ENCODE results near the gene BFSP2. TPM values are rescaled to one million over a fixed set of nuclear protein-coding genes. Genes with fewer than 3 reads are reported as not detected.
A peak's percentile ranks its signal among the peaks of the same experiment; 100 is the strongest.

The BFSP2 gene
- total RNA-seq, 1 donor from 2014 or later: not detected

GRCh38 chr3:133383175-133383574, 16.7 kb upstream of the BFSP2 start:
- no peak for DNase-seq (ENCODE audit: low read depth in 2 of 2)

DNA sequence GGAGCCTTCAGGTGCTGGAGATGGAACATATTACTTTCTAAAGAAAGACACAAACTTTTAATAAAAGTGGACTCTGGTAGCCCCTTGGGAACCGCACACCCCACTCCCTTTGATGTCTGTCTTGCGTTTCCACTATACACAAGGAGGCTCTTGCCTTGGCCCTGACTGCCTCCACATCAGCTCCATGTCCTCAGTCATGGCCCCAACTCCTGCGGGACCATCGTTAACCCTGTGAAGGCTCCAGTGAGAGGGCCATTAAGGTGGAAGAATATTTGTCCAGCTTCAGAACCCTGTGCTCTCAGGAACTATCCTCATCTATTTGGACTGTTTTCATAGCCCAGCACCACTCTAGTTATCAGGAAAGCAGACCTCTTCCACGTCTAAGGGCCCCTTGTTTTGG, 16.1 kb upstream of the BFSP2 start:
- no peak for DNase-seq (ENCODE audit: low read depth in 2 of 2)

DNA sequence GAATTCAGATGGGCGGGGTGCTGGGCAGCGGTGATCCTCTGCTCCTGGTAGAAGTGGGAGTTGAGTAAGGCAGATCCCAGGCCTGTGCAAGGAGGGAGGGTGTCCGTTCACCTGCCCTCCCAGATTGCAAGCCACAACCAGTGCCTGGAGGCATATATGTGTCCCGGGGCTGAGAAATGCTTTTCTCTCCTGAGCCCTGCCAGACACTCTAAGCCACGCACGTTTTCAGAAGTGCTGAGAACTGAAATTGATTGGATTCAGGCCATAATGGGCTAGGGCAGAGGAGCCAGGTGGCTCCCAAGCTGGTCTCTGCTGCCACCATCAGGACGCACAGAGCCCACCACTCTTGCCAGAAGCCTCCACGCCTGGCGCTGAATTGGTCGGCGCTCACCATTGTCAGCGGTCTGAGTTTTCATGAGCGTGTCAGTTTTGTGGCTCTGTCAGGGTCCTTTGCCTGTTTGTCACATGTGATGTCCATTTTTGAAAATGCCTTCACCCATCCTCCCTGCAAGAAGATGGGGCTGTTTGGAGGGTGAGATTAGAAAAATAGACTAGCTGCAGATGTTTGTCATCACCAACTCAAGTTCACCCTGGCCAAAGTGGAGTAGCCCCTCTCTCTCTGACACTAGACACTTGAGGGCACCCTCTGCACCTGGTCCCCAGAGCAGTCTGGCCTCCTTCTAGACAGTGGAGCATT, 15.4 kb upstream of the BFSP2 start:
- peak; percentile 70 to 82 for DNase-seq (ENCODE audit: low read depth in 2 of 2)

- no peak for DNase-seq (ENCODE audit: low read depth in 2 of 2)
Measured at GRCh38 chr3:133386876-133387275, 13.0 kb upstream of the BFSP2 start.

DNA sequence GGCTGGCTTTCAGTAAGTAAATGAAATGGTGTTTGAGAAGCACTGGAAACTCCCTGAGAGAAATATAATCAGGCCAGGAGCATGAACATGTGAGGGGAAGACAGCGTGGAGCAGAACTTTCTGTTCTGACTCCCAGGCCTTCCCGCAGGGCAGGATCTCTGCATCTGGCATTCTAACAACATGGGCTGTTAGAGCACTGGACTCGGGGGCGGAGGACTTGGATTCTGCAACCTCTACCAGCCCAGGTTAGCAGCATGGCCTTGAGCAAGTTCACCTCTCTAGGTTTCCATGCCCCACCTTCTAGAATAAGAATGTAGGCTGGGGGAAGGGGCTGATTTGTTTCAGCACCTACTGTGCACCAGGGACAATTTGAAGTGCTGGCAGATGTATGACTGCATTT, 12.5 kb upstream of the BFSP2 start:
- no peak for DNase-seq (ENCODE audit: low read depth in 2 of 2)

GRCh38 chr3:133388696-133389395, 11.0 kb upstream of the BFSP2 start:
- DNase-seq (ENCODE audit: low read depth in 2 of 2): no peak

GRCh38 chr3:133390715-133391114, 9.1 kb upstream of the BFSP2 start:
- DNase-seq (ENCODE audit: low read depth in 2 of 2): no peak

DNA sequence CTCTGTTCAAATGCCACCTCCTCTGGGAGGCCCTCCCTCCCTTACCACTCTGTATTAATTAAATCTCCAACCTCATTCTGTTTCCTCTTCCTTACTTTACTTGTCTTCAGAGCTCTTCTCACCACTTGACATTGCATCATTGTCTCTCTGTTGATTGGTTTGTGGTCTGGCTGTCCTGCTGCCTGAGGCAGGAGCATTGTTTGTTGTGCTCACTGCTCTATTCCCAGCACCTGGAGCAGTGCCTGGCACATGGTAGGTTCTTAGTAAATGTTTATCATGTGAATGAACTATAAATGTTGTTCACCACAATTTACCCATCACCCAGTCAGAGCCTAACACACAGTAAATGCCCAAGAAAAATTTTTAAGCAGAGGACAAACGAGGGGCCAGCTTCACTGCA, 6.7 kb upstream of the BFSP2 start:
- DNase-seq (ENCODE audit: low read depth in 2 of 2): no peak

DNA sequence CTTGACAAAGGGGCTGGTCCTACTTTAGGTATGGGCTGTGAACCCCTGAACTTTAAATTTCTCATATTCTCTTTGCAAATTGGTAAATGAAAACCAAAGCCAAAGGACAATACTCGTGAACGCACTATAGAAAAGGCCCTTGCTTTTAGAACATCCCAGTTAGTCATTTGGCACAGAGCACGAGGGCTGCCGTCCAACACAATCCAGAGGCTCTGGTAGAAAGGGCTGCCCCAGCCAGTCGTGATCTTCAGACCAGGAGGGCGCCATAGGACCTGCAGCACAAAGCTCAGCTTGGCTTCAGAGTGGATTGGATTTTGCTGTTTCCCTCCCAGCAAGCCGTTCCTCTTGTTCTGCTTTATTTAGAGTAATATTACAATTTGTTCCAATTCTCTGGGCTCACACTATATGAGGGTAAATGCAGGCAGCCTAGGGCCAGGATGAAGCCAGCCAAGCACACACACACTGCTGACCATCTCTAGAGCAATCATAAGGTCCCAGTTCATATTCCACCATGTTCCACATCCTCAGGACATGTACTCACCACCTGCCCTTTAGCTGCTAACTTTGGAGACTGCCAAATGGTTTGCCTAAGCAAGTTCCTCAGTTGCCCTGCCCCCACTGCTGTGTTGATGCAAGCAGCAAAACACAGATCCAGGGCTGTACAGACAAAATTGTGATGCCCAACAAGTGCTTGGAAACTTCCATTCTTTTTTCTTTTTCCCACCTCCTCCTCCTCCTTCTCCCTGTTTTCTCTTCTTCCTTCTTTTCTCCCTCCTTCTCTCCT, 6.0 kb upstream of the BFSP2 start:
- no peak for DNase-seq (ENCODE audit: low read depth in 2 of 2)

DNA sequence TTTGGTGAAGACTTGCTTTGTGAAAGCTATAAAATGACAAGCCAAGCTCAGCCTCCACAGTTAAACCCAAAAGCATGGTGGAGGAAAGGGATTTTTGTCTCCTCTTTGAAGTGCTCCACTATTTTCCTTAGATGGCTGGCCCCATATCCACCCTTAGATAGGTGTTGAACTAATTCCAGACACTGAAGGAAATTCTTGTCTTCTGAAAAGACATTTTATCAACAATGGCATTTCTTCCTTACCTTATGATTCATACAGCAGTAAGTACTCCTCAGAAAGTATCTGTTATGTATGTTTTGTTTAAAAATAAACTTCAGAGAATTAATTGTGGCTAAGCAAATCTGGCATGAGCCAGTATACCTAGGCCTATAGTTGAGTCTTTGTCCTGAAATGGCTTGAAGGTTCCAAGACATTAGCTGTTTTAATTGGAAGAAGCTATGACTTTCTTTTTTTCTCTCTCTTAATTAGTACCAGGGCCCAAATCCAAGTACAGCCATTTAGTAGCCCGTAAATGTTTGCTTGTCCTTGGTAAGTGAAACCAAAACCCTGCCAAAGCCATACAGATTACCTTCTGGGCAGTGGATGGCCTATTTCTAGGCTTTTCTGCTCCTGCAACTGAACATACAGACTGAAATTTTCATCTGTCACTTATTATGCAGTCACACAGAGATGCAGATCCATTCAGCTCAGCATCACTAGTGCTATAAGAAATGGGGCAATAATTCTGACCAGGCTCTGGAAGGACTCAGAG, 5.1 kb upstream of the BFSP2 start:
- no peak for DNase-seq (ENCODE audit: low read depth in 2 of 2)

GRCh38 chr3:133396906-133397305, 3.0 kb upstream of the BFSP2 start:
- no peak for DNase-seq (ENCODE audit: low read depth in 2 of 2)

GRCh38 chr3:133401374-133402135, 1.7 kb downstream of the BFSP2 start:
- DNase-seq (ENCODE audit: low read depth in 2 of 2): no peak

- DNase-seq (ENCODE audit: low read depth in 2 of 2): no peak
Measured at GRCh38 chr3:133404920-133405319, 5.1 kb downstream of the BFSP2 start.

DNA sequence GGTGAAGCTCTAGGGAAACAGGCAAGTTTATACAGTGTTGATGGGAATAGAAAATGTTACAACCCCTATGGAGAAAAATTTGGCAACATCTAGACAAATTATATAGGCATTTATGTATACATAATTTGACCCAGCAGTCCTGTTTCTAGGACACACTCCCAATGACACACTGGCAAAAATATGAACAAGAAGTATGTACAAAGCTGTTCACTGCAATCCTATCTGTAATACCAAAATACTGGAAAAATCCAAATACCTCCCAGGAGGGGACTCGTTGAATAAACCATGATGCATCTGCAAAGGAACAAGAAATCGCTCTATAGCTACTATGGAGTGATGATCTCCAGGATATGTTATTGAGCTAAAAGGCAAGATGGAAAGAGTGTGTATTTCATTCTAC, 8.5 kb downstream of the BFSP2 start:
- DNase-seq (ENCODE audit: low read depth in 2 of 2): no peak

DNA sequence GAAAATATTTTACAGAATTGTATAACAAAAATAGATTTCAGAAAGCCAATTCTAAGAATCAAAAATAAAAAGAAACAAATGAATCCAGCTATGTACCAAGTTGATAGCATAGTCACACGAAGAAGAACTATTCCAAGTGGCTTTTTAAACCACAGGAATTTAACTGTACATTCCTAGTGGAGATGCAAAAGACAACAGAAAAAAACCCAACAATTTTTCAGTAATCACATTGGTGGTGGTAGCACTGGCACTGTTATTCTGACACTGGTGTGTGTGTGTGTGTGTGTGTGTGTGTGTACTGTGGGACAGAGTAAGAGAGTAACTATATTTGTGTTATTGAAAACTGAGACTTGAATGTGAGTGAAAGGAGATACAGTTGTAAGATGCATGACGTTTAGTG, 9.1 kb downstream of the BFSP2 start:
- no peak for DNase-seq (ENCODE audit: low read depth in 2 of 2)

DNA sequence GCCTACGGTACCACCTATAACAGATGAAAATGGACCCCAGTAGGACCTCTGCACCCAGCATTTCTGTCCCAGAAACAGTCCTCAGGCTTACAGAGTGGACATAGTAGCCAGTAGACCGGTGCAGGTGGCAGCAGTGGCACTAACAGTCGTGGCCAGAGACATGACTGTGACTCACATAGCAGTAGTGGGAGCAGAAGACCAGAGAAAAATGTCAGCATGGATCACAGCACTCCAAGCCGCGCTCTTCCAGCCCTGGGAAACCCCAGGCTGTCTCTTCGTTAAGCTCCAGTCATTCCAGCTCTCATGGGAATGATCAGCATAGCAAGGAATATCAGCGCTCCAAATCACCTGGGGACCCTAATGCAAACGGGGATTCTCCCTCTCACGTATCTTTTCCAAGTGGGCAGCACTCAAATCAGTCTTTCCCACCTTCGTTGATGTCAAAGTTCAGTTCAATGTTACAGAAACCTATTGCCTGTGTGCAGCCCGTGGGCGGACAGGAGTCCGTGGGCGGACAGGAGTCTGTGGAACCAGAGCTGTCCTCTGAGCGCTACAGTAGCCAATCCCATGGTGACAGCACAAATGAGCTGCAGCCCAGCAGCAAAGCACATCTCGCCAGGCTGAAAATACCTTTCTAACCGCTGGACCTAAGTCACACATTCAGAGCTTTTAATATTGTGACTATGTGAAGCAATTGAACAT, 10.5 kb downstream of the BFSP2 start:
- DNase-seq (ENCODE audit: low read depth in 2 of 2): no peak

DNA sequence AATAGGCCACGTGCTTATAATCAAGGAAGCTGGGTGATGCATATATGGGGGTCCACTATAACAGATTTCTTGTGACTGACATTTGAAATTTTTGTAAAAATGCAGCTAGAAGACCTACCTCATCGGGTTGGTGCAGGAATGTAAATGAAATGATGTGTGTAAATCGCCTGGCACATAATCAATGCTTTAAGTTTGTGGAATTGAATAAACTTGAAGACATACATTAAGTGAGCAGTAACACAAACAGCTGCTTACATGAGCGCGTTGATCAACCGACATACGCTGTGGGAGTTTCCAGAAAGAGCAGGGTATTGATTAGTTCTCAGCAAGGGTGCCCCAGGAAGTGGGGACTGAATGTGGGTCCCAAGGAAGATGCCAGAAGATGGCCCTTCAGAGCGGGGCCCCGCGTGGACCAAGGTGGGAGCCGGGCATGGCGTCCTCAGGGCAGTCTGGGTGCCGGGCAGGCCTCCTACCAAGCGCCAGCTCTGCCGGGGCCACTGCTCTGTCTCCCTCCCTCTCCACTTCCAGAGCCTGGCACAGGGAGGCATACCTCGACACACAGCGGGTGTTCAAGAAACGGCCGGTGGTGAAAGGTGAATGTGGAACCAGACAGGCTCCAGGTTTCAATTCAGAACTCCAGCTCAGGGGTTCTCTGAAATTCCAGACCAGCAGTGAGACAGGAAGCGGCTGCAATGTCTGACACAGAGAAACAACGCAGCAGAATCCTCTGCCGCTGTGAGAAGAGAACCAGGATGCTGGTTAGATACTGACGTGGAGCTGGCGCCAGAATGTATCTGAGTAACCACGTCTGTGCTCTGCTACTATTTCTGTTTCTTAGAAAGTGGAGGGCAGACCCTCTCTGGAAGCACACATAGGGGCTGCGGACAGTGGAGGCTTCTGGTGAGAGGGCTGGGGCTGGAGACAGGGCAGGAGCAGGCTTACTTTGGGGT, 12.6 kb downstream of the BFSP2 start:
- peak; percentile 16 to 28 for DNase-seq (ENCODE audit: low read depth in 2 of 2)

DNA sequence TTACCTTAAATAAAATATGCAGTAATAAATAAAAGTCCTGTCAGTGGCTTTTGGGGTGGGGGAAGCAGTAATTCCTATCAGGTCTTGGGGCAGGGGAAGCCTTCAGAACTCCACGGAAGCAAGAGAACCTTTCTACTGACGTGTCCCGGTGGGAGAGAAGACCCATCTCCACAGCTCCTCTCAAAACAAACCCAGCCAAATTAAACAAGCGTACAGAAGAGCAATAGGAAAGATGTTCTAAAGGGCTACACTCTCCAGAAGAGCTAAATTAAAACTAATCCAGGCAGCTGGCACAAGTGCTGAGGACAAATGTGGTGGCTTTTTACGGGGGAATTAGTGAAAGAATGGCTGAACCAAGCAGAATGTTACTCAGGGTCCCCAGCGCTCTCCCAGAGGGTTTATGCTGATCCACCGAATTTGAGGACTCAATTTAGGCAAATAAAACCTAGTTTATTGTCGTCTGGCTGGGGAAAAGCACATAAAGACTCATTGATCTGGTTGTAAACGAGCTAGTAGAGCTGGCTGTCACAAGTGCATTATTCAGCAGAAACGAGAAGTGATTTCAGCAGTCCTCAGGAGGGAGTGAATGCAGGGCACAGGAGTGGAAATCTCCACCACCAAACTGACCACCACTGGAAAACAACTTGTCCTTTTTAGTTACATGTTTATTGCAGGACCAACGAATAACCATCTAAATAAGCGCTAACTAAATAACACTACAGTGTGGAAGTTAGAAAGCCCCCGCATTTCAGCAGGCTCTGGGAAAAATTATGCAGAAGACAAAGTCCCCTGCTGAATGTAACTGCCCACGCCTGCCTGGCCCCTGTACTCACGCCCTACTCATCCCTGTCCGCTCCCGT, 13.5 kb downstream of the BFSP2 start:
- DNase-seq (ENCODE audit: low read depth in 2 of 2): peak in 1 of 2 donors; percentile 12
